Measurements from ENCODE around the gene TMEM220.

Gene TMEM220

DNA sequence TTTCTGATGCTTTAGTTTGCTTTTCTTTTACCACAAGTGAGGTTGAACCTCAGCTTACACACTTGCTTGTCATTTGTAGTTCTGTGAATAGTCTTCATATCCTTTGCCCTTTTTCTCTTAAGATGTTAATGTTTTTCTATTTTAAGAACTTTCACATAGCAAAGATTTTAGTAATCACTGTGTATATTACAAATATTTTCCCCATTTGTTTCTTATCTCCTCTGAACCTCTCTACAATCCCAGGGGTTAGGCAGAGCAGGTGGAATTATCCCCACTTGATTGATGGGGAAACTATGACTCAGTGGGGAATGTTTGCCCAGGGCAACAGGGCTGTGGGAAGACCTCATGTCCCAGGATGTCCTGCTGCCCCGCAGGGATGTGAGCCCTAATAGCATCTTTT is 61.0 kb downstream of the TMEM220 start:
- TF ChIP-seq, protein P1, sequence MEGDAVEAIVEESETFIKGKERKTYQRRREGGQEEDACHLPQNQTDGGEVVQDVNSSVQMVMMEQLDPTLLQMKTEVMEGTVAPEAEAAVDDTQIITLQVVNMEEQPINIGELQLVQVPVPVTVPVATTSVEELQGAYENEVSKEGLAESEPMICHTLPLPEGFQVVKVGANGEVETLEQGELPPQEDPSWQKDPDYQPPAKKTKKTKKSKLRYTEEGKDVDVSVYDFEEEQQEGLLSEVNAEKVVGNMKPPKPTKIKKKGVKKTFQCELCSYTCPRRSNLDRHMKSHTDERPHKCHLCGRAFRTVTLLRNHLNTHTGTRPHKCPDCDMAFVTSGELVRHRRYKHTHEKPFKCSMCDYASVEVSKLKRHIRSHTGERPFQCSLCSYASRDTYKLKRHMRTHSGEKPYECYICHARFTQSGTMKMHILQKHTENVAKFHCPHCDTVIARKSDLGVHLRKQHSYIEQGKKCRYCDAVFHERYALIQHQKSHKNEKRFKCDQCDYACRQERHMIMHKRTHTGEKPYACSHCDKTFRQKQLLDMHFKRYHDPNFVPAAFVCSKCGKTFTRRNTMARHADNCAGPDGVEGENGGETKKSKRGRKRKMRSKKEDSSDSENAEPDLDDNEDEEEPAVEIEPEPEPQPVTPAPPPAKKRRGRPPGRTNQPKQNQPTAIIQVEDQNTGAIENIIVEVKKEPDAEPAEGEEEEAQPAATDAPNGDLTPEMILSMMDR (IDR thresholded peaks at IDR 0.05; ENCODE audit: control insufficient read depth, extremely low read depth, insufficient read depth) = no peak
- DNase-seq (ENCODE audit: low read depth) = no peak
- H3K4me3 ChIP-seq (ENCODE audit: low read depth, low read length) = no peak overlapping the region

DNA sequence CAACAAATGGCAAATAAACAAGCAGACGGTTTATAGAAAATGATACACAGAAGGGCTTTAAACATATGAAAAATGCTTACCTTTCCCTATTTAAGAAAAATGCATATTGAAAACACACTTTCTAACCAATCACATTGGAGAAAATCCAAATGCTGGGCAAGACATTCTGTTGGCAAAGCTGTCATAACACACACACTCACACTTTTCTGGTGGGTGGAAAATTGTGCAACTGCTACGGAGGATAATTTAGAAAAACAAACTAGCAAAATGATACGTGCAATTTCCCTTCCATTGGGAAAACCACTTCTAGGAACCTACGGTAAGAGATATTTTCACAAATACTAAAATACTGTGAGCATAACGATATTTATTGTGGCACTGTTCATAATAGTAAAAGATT is 62.9 kb downstream of the TMEM220 start:
- H3K4me3 ChIP-seq (ENCODE audit: low read depth, low read length) = no peak overlapping the region
- TF ChIP-seq, protein P1 (IDR thresholded peaks at IDR 0.05; ENCODE audit: control insufficient read depth, extremely low read depth, insufficient read depth) = no peak
- no peak for DNase-seq (ENCODE audit: low read depth)

DNA sequence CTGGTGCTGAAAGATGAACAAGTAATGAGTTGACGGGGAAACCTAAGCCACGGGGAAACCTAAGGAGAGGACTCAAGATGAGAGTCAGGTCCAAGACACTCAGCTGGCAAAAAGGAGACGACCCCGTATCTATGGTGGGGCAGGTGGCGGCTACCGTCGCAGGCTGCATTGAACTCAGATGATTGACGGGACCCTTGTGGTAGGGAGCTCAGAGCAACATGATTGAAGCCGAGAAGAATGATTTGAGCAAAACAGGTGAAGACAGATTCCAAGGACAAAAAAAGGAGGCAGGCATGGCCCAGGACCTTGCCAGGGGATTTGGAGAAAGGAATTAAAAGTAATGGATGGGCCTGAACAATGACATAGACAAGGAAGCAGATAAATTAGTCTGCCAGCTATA is 65.3 kb downstream of the TMEM220 start:
- TF ChIP-seq, protein P1 (IDR thresholded peaks at IDR 0.05; ENCODE audit: control insufficient read depth, extremely low read depth, insufficient read depth) = no peak
- no peak overlapping the region for H3K4me3 ChIP-seq (ENCODE audit: low read depth, low read length)
- no peak for DNase-seq (ENCODE audit: low read depth)
